CD14-positive monocyte (primary cell): ENCODE measurements around the gene TPSG1. TPM values are rescaled to one million over a fixed set of nuclear protein-coding genes. Genes with fewer than 3 reads are reported as not detected.
"Not testable (repeated sequence)": the region's sequence is repeated elsewhere in the genome, so short reads cannot be mapped to it uniquely, and the experiment has no call there.

Experiments
- DNase-seq, 3 donors: peaks; one replicate each; pipeline ENCODE4 v3.0.0-alpha.2; 2011 to 2022
- H2AFZ ChIP-seq: 2 replicates; pipeline ENCODE4 v1.6.0; 2012; ENCODE audit warnings: mild to moderate bottlenecking, low read depth, low read length, inconsistent platforms; ENCODE audit not compliant: insufficient read depth, poor library complexity, severe bottlenecking
- H3K27ac ChIP-seq, 2 donors: 1 replicate in 1 of 2; 2 replicates in 1 of 2; pipeline ENCODE4 v1.5.1; 2012 to 2013; ENCODE audit warnings: low read length in 2 of 2, control low read depth in 1 of 2, inconsistent platforms in 1 of 2, low read depth in 1 of 2, mild to moderate bottlenecking in 1 of 2
- H3K27me3 ChIP-seq, 2 donors: one replicate each; pipeline versions ENCODE4 v1.6.0 to v1.6.1; 2011 to 2013; ENCODE audit warnings: low read length in 2 of 2; ENCODE audit not compliant: control insufficient read depth in 2 of 2, insufficient read depth in 2 of 2
- H3K36me3 ChIP-seq, 2 donors: replicated peaks in 1 of 2; 1 replicate in 1 of 2; 2 replicates in 1 of 2; pipeline versions ENCODE4 v1.5.1 to v1.6.1; 2012 to 2013; ENCODE audit warnings: low read length in 2 of 2, control low read depth in 1 of 2, inconsistent platforms in 1 of 2, mild to moderate bottlenecking in 1 of 2; ENCODE audit not compliant: insufficient read depth in 2 of 2, control insufficient read depth in 1 of 2
- H3K4me1 ChIP-seq, 2 donors: 1 replicate in 1 of 2; 2 replicates in 1 of 2; pipeline versions ENCODE4 v1.5.1 to v1.6.1; 2012 to 2013; ENCODE audit warnings: low read length in 2 of 2, control low read depth in 1 of 2, inconsistent platforms in 1 of 2, mild to moderate bottlenecking in 1 of 2, moderate library complexity in 1 of 2; ENCODE audit not compliant: insufficient read depth in 2 of 2, control insufficient read depth in 1 of 2
- H3K4me2 ChIP-seq: replicated peaks from 2 replicates; pipeline ENCODE3; 2012; ENCODE audit warnings: low read length, moderate library complexity, mild to moderate bottlenecking; ENCODE audit not compliant: poor library complexity, severe bottlenecking; ENCODE audit errors: extremely low read depth
- H3K4me3 ChIP-seq, 3 experiments: fragments of 200-600 bp in 1 of 3; sonication (generic) in 1 of 3; replicated peaks in 1 of 3; 1 replicate in 2 of 3; 2 replicates in 1 of 3; pipeline ENCODE4 v1.5.1; 2011 to 2013; ENCODE audit warnings: low read length in 3 of 3, mild to moderate bottlenecking in 3 of 3, control low read depth in 2 of 3, low read depth in 2 of 3, inconsistent platforms in 1 of 3, moderate library complexity in 1 of 3
- H3K79me2 ChIP-seq: 2 replicates; pipeline ENCODE4 v1.6.0; 2012; ENCODE audit warnings: mild to moderate bottlenecking, control low read depth, inconsistent platforms, low read length, moderate library complexity; ENCODE audit not compliant: insufficient read depth
- H3K9ac ChIP-seq: 2 replicates; pipeline ENCODE4 v1.6.0; 2017; ENCODE audit warnings: low read length, mild to moderate bottlenecking; ENCODE audit not compliant: insufficient read depth, poor library complexity, severe bottlenecking
- H3K9me3 ChIP-seq, 2 donors: replicated peaks in 1 of 2; 1 replicate in 1 of 2; 2 replicates in 1 of 2; pipeline versions ENCODE4 v1.5.1 to v1.6.1; 2012 to 2013; ENCODE audit warnings: low read length in 2 of 2, control low read depth in 1 of 2; ENCODE audit not compliant: control insufficient read depth in 1 of 2, insufficient read depth in 1 of 2
- H4K20me1 ChIP-seq: 2 replicates; pipeline ENCODE4 v1.6.0; 2012; ENCODE audit warnings: mild to moderate bottlenecking, low read length, control low read depth, moderate library complexity; ENCODE audit not compliant: insufficient read depth
- H3K27ac Mint-ChIP-seq, 7 donors: one replicate each; pipeline ENCODE4 v1.8.0; 2020; ENCODE audit warnings: mild to moderate bottlenecking in 7 of 7, mixed read lengths in 7 of 7, moderate library complexity in 6 of 7, inconsistent platforms in 2 of 7
- H3K27me3 Mint-ChIP-seq, 3 donors: one replicate each; pipeline ENCODE4 v1.8.0; 2021 to 2022; ENCODE audit warnings: low read depth in 3 of 3, mild to moderate bottlenecking in 3 of 3, mixed read lengths in 3 of 3, moderate library complexity in 3 of 3, inconsistent platforms in 1 of 3
- H3K36me3 Mint-ChIP-seq, 2 donors: one replicate each; pipeline ENCODE4 v1.8.0; 2020; ENCODE audit warnings: mixed read lengths in 2 of 2, inconsistent platforms in 1 of 2, mild to moderate bottlenecking in 1 of 2
- H3K4me1 Mint-ChIP-seq: one replicate; pipeline ENCODE4 v1.8.0; 2020; ENCODE audit warnings: mild to moderate bottlenecking, mixed read lengths
- H3K4me3 Mint-ChIP-seq, 2 donors: one replicate each; pipeline ENCODE4 v1.8.0; 2020; ENCODE audit warnings: mild to moderate bottlenecking in 2 of 2, mixed read lengths in 2 of 2, moderate library complexity in 1 of 2
- H3K9me3 Mint-ChIP-seq, 7 donors: one replicate each; pipeline ENCODE4 v1.8.0; 2020 to 2022; ENCODE audit warnings: mixed read lengths in 7 of 7, mild to moderate bottlenecking in 6 of 7, moderate library complexity in 6 of 7, inconsistent platforms in 2 of 7
- CTCF ChIP-seq: fragments of 200-600 bp; IDR thresholded peaks from one replicate; pipeline ENCODE4 v1.8.0; 2022; ENCODE audit warnings: antibody characterized with exemption, mild to moderate bottlenecking
- WGBS: methylation state at CpG from one replicate; pipeline ENCODE4 v1.1.5; 2013; ENCODE audit warnings: missing lambda C conversion rate; ENCODE audit not compliant: insufficient coverage; 5-methylcytosine and 5-hydroxymethylcytosine counted together
- intact Hi-C, 2 donors: fragments of 100-400 bp; cut with micrococcal nuclease; formaldehyde crosslinking; loops; one replicate each; pipeline versions ENCODE4 v1.15.0 to v1.15.1; 2023
- polyA plus RNA-seq, 3 donors: library from polyadenylated mRNA; depleted of rRNA in 1 of 3; unstranded in 2 of 3; stranded (reverse) in 1 of 3; fragments of 300-500 nt in 2 of 3; fragments of >200 nt in 1 of 3; fragmentation: Illumina TruSeq in 2 of 3; gene quantifications; 1 replicate in 2 of 3; 2 replicates in 1 of 3; pipeline ENCODE4 v1.2.3, GENCODE V29; 2012 to 2021

TPSG1 gene
- polyA plus RNA-seq, 3 donors, result not detected

- H3K4me2 ChIP-seq, result no peak overlapping the region
- Mint-ChIP-seq H3K4me3 (no peak overlapping the region), H3K4me1 (peaks cover 4% of the 10 kb centered on the region), H3K36me3 (no peaks in the 10 kb centered on the region), H3K27ac (no peak overlapping the region), H3K27me3 (peaks cover 23 to 43% (median 28%) of the 10 kb centered on the region in 3 donors), H3K9me3 (peaks cover 0 to 4% (median 0%) of the 10 kb centered on the region in 7 donors)
- no peak for TF ChIP-seq CTCF
- no peak overlapping the region for H3K27ac ChIP-seq
- H4K20me1 ChIP-seq, result no peaks in the 10 kb centered on the region
- 90% methylated on average over 13 of the region's 22 CpGs for WGBS
- H3K4me1 ChIP-seq, result no peaks in the 10 kb centered on the region
- no peaks in the 10 kb centered on the region for H3K36me3 ChIP-seq
- H3K9ac ChIP-seq, result no peak overlapping the region
- no peak for DNase-seq
- intact Hi-C loops, result no loop called here
- H2AFZ ChIP-seq, result no peak overlapping the region
- no peaks in the 10 kb centered on the region for H3K9me3 ChIP-seq
- H3K79me2 ChIP-seq, result no peaks in the 10 kb centered on the region
- peaks cover 0 to 32% of the 10 kb centered on the region in 2 donors for H3K27me3 ChIP-seq
- H3K4me3 ChIP-seq, result no peak overlapping the region
Observed at GRCh38 chr16:1256874-1257322, 31.8 kb upstream of the TPSG1 start.

GRCh38 chr16:1256296-1256873 is 31.3 kb upstream of the TPSG1 start:
- H3K27me3 Mint-ChIP-seq, result peaks cover 20 to 38% (median 24%) of the 10 kb centered on the region in 3 donors
- H4K20me1 ChIP-seq, H2AFZ ChIP-seq, H3K4me2 ChIP-seq, H3K36me3 Mint-ChIP-seq, DNase-seq, H3K4me3 ChIP-seq, H3K9me3 ChIP-seq, H3K4me3 Mint-ChIP-seq, intact Hi-C loops, H3K9me3 Mint-ChIP-seq, H3K4me1 ChIP-seq, H3K27ac Mint-ChIP-seq, H3K9ac ChIP-seq, H3K27ac ChIP-seq, H3K79me2 ChIP-seq, H3K4me1 Mint-ChIP-seq, H3K36me3 ChIP-seq: not testable (repeated sequence)
- peaks cover 0 to 27% of the 10 kb centered on the region in 2 donors for H3K27me3 ChIP-seq
- WGBS, result 86% methylated on average over 3 of the region's 23 CpGs

- H3K4me3 Mint-ChIP-seq, H3K36me3 ChIP-seq, H3K36me3 Mint-ChIP-seq, H4K20me1 ChIP-seq, H3K27ac ChIP-seq, H3K27ac Mint-ChIP-seq, H3K4me2 ChIP-seq, DNase-seq, H3K4me1 Mint-ChIP-seq, H3K79me2 ChIP-seq, H2AFZ ChIP-seq, H3K4me1 ChIP-seq, H3K9ac ChIP-seq, intact Hi-C loops, H3K4me3 ChIP-seq, H3K9me3 Mint-ChIP-seq, H3K9me3 ChIP-seq: not testable (repeated sequence)
- H3K27me3 ChIP-seq, result peaks cover 0 to 18% of the 10 kb centered on the region in 2 donors
- 69% methylated on average over 10 of the region's 26 CpGs for WGBS
- peaks cover 14 to 31% (median 16%) of the 10 kb centered on the region in 3 donors for H3K27me3 Mint-ChIP-seq
Observed at GRCh38 chr16:1255276-1256122, 30.4 kb upstream of the TPSG1 start, which contains the start of gene TPSD1. Gene TPSD1, plus strand, starts transcription at chr16:1256069. Its CDS starts 212 bp downstream, at chr16:1256281.
